AG08396 (cell line): ENCODE results near the gene SLC13A3.

Experiments
- DNase-seq: peaks from one replicate; pipeline ENCODE4 v3.0.0; 2012; ENCODE audit warnings: low spot score, mixed read lengths

Gene SLC13A3

GRCh38 chr20:46605978-46606816, 45.1 kb downstream of the SLC13A3 start:
- no peak for DNase-seq

- DNase-seq = no peak
These were observed 46.1 kb downstream of the SLC13A3 start for GRCh38 chr20:46605181-46605580.

- DNase-seq = no peak
These were observed 46.6 kb downstream of the SLC13A3 start for GRCh38 chr20:46604551-46605133.

GRCh38 chr20:46602429-46602828, 48.8 kb downstream of the SLC13A3 start:
- DNase-seq = no peak

- DNase-seq = no peak
These were observed 49.6 kb downstream of the SLC13A3 start for GRCh38 chr20:46601603-46602122.

- no peak for DNase-seq
These were observed 50.9 kb downstream of the SLC13A3 start for GRCh38 chr20:46600286-46600752.

GRCh38 chr20:46599227-46599987, 51.9 kb downstream of the SLC13A3 start:
- no peak for DNase-seq

- DNase-seq = no peak
These were observed 55.3 kb downstream of the SLC13A3 start for GRCh38 chr20:46595933-46596332.

- no peak for DNase-seq
These were observed 56.5 kb downstream of the SLC13A3 start for GRCh38 chr20:46594725-46595124.

GRCh38 chr20:46592580-46593362, 58.5 kb downstream of the SLC13A3 start:
- DNase-seq = no peak

- DNase-seq = no peak
These were observed 60.8 kb downstream of the SLC13A3 start for GRCh38 chr20:46590443-46590842.

GRCh38 chr20:46588532-46589511, 62.4 kb downstream of the SLC13A3 start:
- DNase-seq = no peak

GRCh38 chr20:46587986-46588385, 63.3 kb downstream of the SLC13A3 start:
- no peak for DNase-seq

- no peak for DNase-seq
These were observed 64.5 kb downstream of the SLC13A3 start for GRCh38 chr20:46586724-46587123.

- DNase-seq = no peak
These were observed 66.8 kb downstream of the SLC13A3 start for GRCh38 chr20:46584508-46584907.

GRCh38 chr20:46583411-46584214, 67.6 kb downstream of the SLC13A3 start:
- no peak for DNase-seq

GRCh38 chr20:46582648-46583047, 68.6 kb downstream of the SLC13A3 start:
- DNase-seq = no peak

- no peak for DNase-seq
These were observed 69.9 kb downstream of the SLC13A3 start for GRCh38 chr20:46581391-46581790.

- no peak for DNase-seq
These were observed 70.5 kb downstream of the SLC13A3 start for GRCh38 chr20:46580613-46581205.
